HEK293 (cell line): ENCODE results near the gene GPSM1.

Experiments
- CTCF ChIP-seq: fragments of 450-650 bp; formaldehyde crosslinking; IDR thresholded peaks from 2 replicates; pipeline ENCODE4 v1.5.1; 2016; ENCODE audit warnings: missing biosample characterization, missing genetic modification characterization
- YY1 ChIP-seq: fragments of 450-650 bp; formaldehyde crosslinking; IDR thresholded peaks from 2 replicates; pipeline ENCODE4 v1.5.1; 2018; ENCODE audit warnings: missing biosample characterization, missing genetic modification characterization
- ZBTB48 ChIP-seq: fragments of 450-650 bp; formaldehyde crosslinking; IDR thresholded peaks from 2 replicates; pipeline ENCODE4 v1.5.1; 2016; ENCODE audit warnings: missing biosample characterization, missing genetic modification characterization
- ZNF114 ChIP-seq: fragments of 450-650 bp; formaldehyde crosslinking; IDR thresholded peaks from 2 replicates; pipeline ENCODE4 v1.5.0; 2017; ENCODE audit warnings: missing biosample characterization, missing genetic modification characterization
- ZNF24 ChIP-seq: fragments of 450-650 bp; formaldehyde crosslinking; IDR thresholded peaks from 2 replicates; pipeline ENCODE4 v1.5.1; 2016; ENCODE audit warnings: missing biosample characterization, missing genetic modification characterization
- ZNF324 ChIP-seq: fragments of 450-650 bp; formaldehyde crosslinking; IDR thresholded peaks from 2 replicates; pipeline ENCODE4 v1.5.1; 2016; ENCODE audit warnings: missing biosample characterization, missing genetic modification characterization
- ZNF510 ChIP-seq: fragments of 450-650 bp; formaldehyde crosslinking; IDR thresholded peaks from 2 replicates; pipeline ENCODE4 v1.5.1; 2018; ENCODE audit warnings: mild to moderate bottlenecking, missing genetic modification characterization, missing biosample characterization; ENCODE audit not compliant: insufficient replicate concordance
- ZNF624 ChIP-seq: fragments of 450-650 bp; formaldehyde crosslinking; IDR thresholded peaks from 2 replicates; pipeline ENCODE4 v1.5.1; 2017; ENCODE audit warnings: missing biosample characterization, missing genetic modification characterization
- ZNF707 ChIP-seq: fragments of 450-650 bp; formaldehyde crosslinking; IDR thresholded peaks from 2 replicates; pipeline ENCODE4 v1.5.1; 2016; ENCODE audit warnings: missing biosample characterization, missing genetic modification characterization
- ZNF777 ChIP-seq: fragments of 450-650 bp; formaldehyde crosslinking; IDR thresholded peaks from 2 replicates; pipeline ENCODE4 v1.5.1; 2017; ENCODE audit warnings: missing biosample characterization, missing genetic modification characterization, borderline replicate concordance
- TF ChIP-seq, protein P1 (sequence below): fragments of 450-650 bp; formaldehyde crosslinking; IDR thresholded peaks from 2 replicates; pipeline ENCODE4 v1.5.1; 2017; ENCODE audit warnings: missing biosample characterization, missing genetic modification characterization

GRCh38 chr9:136328622-136329041 is 1.3 kb downstream of the GPSM1 start:
- TF ChIP-seq CTCF (tag by site-specific recombination) (no peak), ZNF24 (tag by site-specific recombination) (no peak), ZNF114 (tag by site-specific recombination) (no peak), ZBTB48 (tag by site-specific recombination) (peak; percentile 80), ZNF324 (no peak), ZNF510 (tag by site-specific recombination) (no peak), ZNF624 (tag by site-specific recombination) (no peak), ZNF777 (tag by site-specific recombination) (no peak), ZNF707 (tag by site-specific recombination) (no peak), YY1 (tag by site-specific recombination) (no peak)
- TF ChIP-seq, protein P1, sequence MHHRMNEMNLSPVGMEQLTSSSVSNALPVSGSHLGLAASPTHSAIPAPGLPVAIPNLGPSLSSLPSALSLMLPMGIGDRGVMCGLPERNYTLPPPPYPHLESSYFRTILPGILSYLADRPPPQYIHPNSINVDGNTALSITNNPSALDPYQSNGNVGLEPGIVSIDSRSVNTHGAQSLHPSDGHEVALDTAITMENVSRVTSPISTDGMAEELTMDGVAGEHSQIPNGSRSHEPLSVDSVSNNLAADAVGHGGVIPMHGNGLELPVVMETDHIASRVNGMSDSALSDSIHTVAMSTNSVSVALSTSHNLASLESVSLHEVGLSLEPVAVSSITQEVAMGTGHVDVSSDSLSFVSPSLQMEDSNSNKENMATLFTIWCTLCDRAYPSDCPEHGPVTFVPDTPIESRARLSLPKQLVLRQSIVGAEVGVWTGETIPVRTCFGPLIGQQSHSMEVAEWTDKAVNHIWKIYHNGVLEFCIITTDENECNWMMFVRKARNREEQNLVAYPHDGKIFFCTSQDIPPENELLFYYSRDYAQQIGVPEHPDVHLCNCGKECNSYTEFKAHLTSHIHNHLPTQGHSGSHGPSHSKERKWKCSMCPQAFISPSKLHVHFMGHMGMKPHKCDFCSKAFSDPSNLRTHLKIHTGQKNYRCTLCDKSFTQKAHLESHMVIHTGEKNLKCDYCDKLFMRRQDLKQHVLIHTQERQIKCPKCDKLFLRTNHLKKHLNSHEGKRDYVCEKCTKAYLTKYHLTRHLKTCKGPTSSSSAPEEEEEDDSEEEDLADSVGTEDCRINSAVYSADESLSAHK (tag by site-specific recombination) = peak; percentile 68; the same call in 1 of the 2 replicates
